OCI-LY3 (cell line): ENCODE results near the gene TARBP1.

Experiments
- CTCF ChIP-seq: fragments of 200-600, 300-600 bp; sonication (generic); IDR thresholded peaks from 2 replicates; pipeline ENCODE4 v1.5.1; 2014; ENCODE audit warnings: antibody characterized with exemption, low read length, low read depth
- EZH2phosphoT487 ChIP-seq: fragments of 200-600 bp; shearing (Covaris generic); IDR thresholded peaks from 2 replicates; pipeline ENCODE4 v1.6.1; 2018; ENCODE audit warnings: antibody characterized with exemption, mixed run types, low read depth

DNA sequence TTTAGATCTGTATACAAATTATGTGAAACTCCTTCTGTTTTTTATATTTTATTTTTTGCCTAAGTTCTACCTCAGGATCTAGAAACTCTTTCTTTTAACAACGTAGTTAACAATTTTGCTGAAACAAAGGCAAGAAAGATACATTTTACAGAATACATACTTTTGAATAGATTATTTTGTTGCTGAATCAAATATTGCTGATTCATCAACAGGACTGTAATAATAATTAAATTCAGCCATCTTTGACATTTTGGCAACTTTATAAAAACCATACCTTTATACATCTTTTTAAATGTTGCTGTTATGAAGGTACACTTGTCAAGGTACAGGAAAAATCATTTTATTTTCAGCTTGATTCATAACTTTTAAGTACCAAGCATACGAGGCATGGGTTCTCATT lies 116.4 kb downstream of the TARBP1 start:
- no peak for TF ChIP-seq CTCF
- TF ChIP-seq EZH2phosphoT487 = no peak
